IMR-90 (cell line): ENCODE measurements around the gene FMO5. TPM values are rescaled to one million over a fixed set of nuclear protein-coding genes. Genes with fewer than 3 reads are reported as not detected.
A peak's percentile ranks its signal among the peaks of the same experiment; 100 is the strongest.

Experiments used
- ATAC-seq: fragments of 200-7000 bp; cut with Tn5 transposase; 2 replicates; pipeline ENCODE4 v1.9.1; 2020; ENCODE audit warnings: low read depth, mild to moderate bottlenecking, moderate library complexity
- BruUV-seq: library from RNA; stranded (reverse); fragments of 400-500 nt; replicated peaks from 2 replicates; lab custom pipeline; 2021; lab: Mats Ljungman, UMichigan
- CTCF ChIA-PET: fragments of 300-600 bp; formaldehyde crosslinking; extraction: SDS; loops from one replicate; lab custom pipeline; 2021; ENCODE audit warnings: antibody characterized with exemption; lab: Yijun Ruan, JAX
- POLR2A ChIA-PET: fragments of 300-600 bp; sonication (Branson Sonifier 250); formaldehyde crosslinking; loops from one replicate; lab custom pipeline; 2022; ENCODE audit warnings: antibody characterized with exemption; ENCODE audit not compliant: unreplicated experiment; lab: Charles Lee
- DNase-seq: peaks from one replicate; pipeline ENCODE4 v3.0.0; 2013
- H2AFZ ChIP-seq: replicated peaks from 2 replicates; pipeline ENCODE3; 2013; ENCODE audit warnings: low read length, mild to moderate bottlenecking; ENCODE audit not compliant: poor library complexity
- H2AK5ac ChIP-seq: 2 replicates; pipeline ENCODE4 v1.6.1; 2013; ENCODE audit warnings: low read depth, low read length, inconsistent platforms
- H2AK9ac ChIP-seq: replicated peaks from 2 replicates; pipeline ENCODE3; 2013; ENCODE audit warnings: mild to moderate bottlenecking, low read depth, low read length, moderate library complexity; ENCODE audit not compliant: poor library complexity
- H2BK120ac ChIP-seq: 2 replicates; pipeline ENCODE4 v1.6.1; 2013; ENCODE audit warnings: low read depth, low read length, inconsistent platforms
- H2BK15ac ChIP-seq: 3 replicates; pipeline ENCODE4 v1.6.1; 2013; ENCODE audit warnings: low read depth, low read length, inconsistent platforms
- H2BK20ac ChIP-seq: 2 replicates; pipeline ENCODE4 v1.6.1; 2013; ENCODE audit warnings: low read depth, mild to moderate bottlenecking, inconsistent platforms, low read length, moderate library complexity
- H2BK5ac ChIP-seq: 2 replicates; pipeline ENCODE4 v1.6.1; 2013; ENCODE audit warnings: mild to moderate bottlenecking, low read depth, low read length, inconsistent platforms; ENCODE audit not compliant: poor library complexity, severe bottlenecking
- H3K14ac ChIP-seq: replicated peaks from 2 replicates; pipeline ENCODE4 v1.6.1; 2013; ENCODE audit warnings: low read depth, low read length, inconsistent platforms
- H3K18ac ChIP-seq: 2 replicates; pipeline ENCODE4 v1.6.1; 2013; ENCODE audit warnings: low read depth, low read length, control low read depth
- H3K23ac ChIP-seq: 2 replicates; pipeline ENCODE4 v1.6.1; 2013; ENCODE audit warnings: low read depth, low read length, inconsistent platforms
- H3K27ac ChIP-seq: 2 replicates; pipeline ENCODE4 v1.5.1; 2013; ENCODE audit warnings: mild to moderate bottlenecking, control low read depth, low read length; ENCODE audit not compliant: insufficient read depth
- H3K27me3 ChIP-seq: 2 replicates; pipeline ENCODE4 v1.6.1; 2013; ENCODE audit warnings: low read length; ENCODE audit not compliant: control insufficient read depth, insufficient read depth
- H3K36me3 ChIP-seq: 2 replicates; pipeline ENCODE4 v1.6.1; 2013; ENCODE audit warnings: low read length, mixed read lengths; ENCODE audit not compliant: control insufficient read depth, insufficient read depth
- H3K4ac ChIP-seq: 2 replicates; pipeline ENCODE4 v1.6.1; 2013; ENCODE audit warnings: low read depth, low read length, inconsistent platforms
- H3K4me1 ChIP-seq: 2 replicates; pipeline ENCODE4 v1.6.1; 2013; ENCODE audit warnings: low read length, mixed read lengths; ENCODE audit not compliant: control insufficient read depth, insufficient read depth
- H3K4me2 ChIP-seq: 2 replicates; pipeline ENCODE4 v1.6.1; 2013; ENCODE audit warnings: low read depth, mild to moderate bottlenecking, control low read depth, low read length, moderate library complexity
- H3K4me3 ChIP-seq: 2 replicates; pipeline ENCODE4 v1.5.1; 2013; ENCODE audit warnings: low read depth, mild to moderate bottlenecking, control low read depth, low read length, moderate library complexity; ENCODE audit not compliant: insufficient read depth
- H3K56ac ChIP-seq: 2 replicates; pipeline ENCODE4 v1.6.1; 2013; ENCODE audit warnings: low read length, inconsistent platforms; ENCODE audit not compliant: insufficient read depth; ENCODE audit errors: extremely low read depth
- H3K79me1 ChIP-seq, 2 experiments: 2 replicates each; pipeline ENCODE4 v1.6.1; 2013; ENCODE audit warnings: low read length in 2 of 2, inconsistent platforms in 1 of 2, low read depth in 1 of 2
- H3K9ac ChIP-seq: 2 replicates; pipeline ENCODE4 v1.6.1; 2013; ENCODE audit warnings: low read depth, low read length, control low read depth
- H3K9me1 ChIP-seq: 2 replicates; pipeline ENCODE4 v1.6.1; 2013; ENCODE audit warnings: low read length, inconsistent platforms; ENCODE audit not compliant: insufficient read depth
- H3K9me3 ChIP-seq: 2 replicates; pipeline ENCODE4 v1.6.1; 2013; ENCODE audit warnings: low read length; ENCODE audit not compliant: control insufficient read depth, insufficient read depth
- H4K20me1 ChIP-seq: 2 replicates; pipeline ENCODE4 v1.6.1; 2013; ENCODE audit warnings: low read length, inconsistent platforms; ENCODE audit not compliant: insufficient read depth
- H4K5ac ChIP-seq: 2 replicates; pipeline ENCODE4 v1.6.1; 2013; ENCODE audit warnings: mild to moderate bottlenecking, low read depth, low read length, control low read depth
- H4K8ac ChIP-seq, 2 experiments: 2 replicates each; pipeline ENCODE4 v1.6.1; 2013; ENCODE audit warnings: low read depth in 2 of 2, low read length in 2 of 2, control low read depth in 1 of 2, inconsistent platforms in 1 of 2
- H4K91ac ChIP-seq: 2 replicates; pipeline ENCODE4 v1.6.1; 2013; ENCODE audit warnings: low read depth, low read length, inconsistent platforms; ENCODE audit not compliant: insufficient read depth
- CHD1 ChIP-seq: IDR thresholded peaks from 2 replicates; pipeline ENCODE4 v1.6.1; 2012; ENCODE audit warnings: low read depth, low read length, improper control_type of control experiment
- ELK1 ChIP-seq: fragments of 150-350 bp; IDR thresholded peaks from 2 replicates; pipeline ENCODE4 v1.6.1; 2016; ENCODE audit warnings: low read depth, mild to moderate bottlenecking, low read length, moderate library complexity, borderline replicate concordance
- FOS ChIP-seq: fragments of 150-350 bp; IDR thresholded peaks from 2 replicates; pipeline ENCODE4 v1.6.1; 2016; ENCODE audit warnings: low read depth, low read length
- MAZ ChIP-seq: IDR thresholded peaks from 2 replicates; pipeline ENCODE4 v1.6.1; 2012; ENCODE audit warnings: low read depth, mild to moderate bottlenecking, low read length, improper control_type of control experiment, moderate library complexity, borderline replicate concordance
- POLR2A ChIP-seq: IDR thresholded peaks from 2 replicates; pipeline ENCODE4 v1.6.1; 2012; ENCODE audit warnings: mild to moderate bottlenecking, low read depth, low read length
- RCOR1 ChIP-seq: IDR thresholded peaks from 2 replicates; pipeline ENCODE4 v1.6.1; 2012; ENCODE audit warnings: mild to moderate bottlenecking, low read length, improper control_type of control experiment; ENCODE audit not compliant: insufficient replicate concordance
- RFX5 ChIP-seq: IDR thresholded peaks from 2 replicates; pipeline ENCODE4 v1.8.0; 2012; ENCODE audit warnings: low read depth, mild to moderate bottlenecking, low read length, moderate library complexity
- WGBS, 2 experiments: methylation state at CpG; one replicate each; pipeline versions ENCODE4 v1.1.5 to v1.1.7; 2013; ENCODE audit warnings: missing lambda C conversion rate in 2 of 2; ENCODE audit not compliant: insufficient read length in 1 of 2; ENCODE audit errors: extremely low coverage in 2 of 2; 5-methylcytosine and 5-hydroxymethylcytosine counted together
- dilution Hi-C: fragments of 300-500 bp; cut with HindIII; formaldehyde crosslinking; loops from one replicate; pipeline ENCODE4 v1.14.3; 2018; ENCODE audit warnings: low sequenced_read_pairs; ENCODE audit not compliant: unreplicated experiment
- in situ Hi-C: fragments of 300-500 bp; cut with MboI; formaldehyde crosslinking; loops from 3 replicates; pipeline ENCODE4 v1.14.3; 2019; ENCODE audit warnings: low sequenced_read_pairs, inconsistent platforms, mixed read lengths
- intact Hi-C: fragments of 100-400 bp; cut with micrococcal nuclease; formaldehyde crosslinking; loops from 2 replicates; pipeline ENCODE4 v1.10.0; 2022
- polyA plus RNA-seq, 3 experiments: library from polyadenylated mRNA; depleted of rRNA; stranded (reverse); fragments of >200 nt; gene quantifications; 2 replicates each; pipeline ENCODE4 v1.2.3, GENCODE V29; 2012; ENCODE audit warnings: low replicate concordance in 1 of 3
- total RNA-seq: library from RNA; depleted of rRNA; stranded (reverse); fragments of >200 nt; gene quantifications from 2 replicates; pipeline ENCODE4 v1.2.3, GENCODE V29; 2012
- TF ChIP-seq, protein P1 (sequence below): conservative IDR thresholded peaks from 2 replicates; pipeline ENCODE4 v1.5.1; 2012; ENCODE audit warnings: mild to moderate bottlenecking, low read depth, low read length, improper control_type of control experiment
- TF ChIP-seq, protein P2 (sequence below): fragments of 150-350 bp; IDR thresholded peaks from 2 replicates; pipeline ENCODE4 v1.6.1; 2017; ENCODE audit warnings: mild to moderate bottlenecking, antibody characterized with exemption, low read length, low read depth

FMO5 gene
- total and polyA plus RNA-seq, 2 of the 4 experiments (the other 2 are of a cell fraction): 0.36 to 0.51 TPM

- DNase-seq: no peak
- no peak overlapping the region; the same call in 1 of the 2 replicates for H2AK5ac ChIP-seq
- no TSS peak for BruUV-seq
- ChIA-PET CTCF (no interaction called here), POLR2A (no interaction called here)
- H3K4me2 ChIP-seq: no peak overlapping the region
- no peaks in the 10 kb centered on the region for H3K9me3 ChIP-seq
- in situ Hi-C loops: loop anchor here (5.0 kb wide), 1 partner anchor 73 kb away; the partner anchor contains the start of gene PRKAB2
- dilution Hi-C loops: no loop called here
- H3K4me3 ChIP-seq: no peak overlapping the region
- no peak overlapping the region for H2BK15ac ChIP-seq
- 90% methylated on average over 3 of the region's 3 CpGs; no CpG with 5 or more reads in 1 of the 2 experiments for WGBS, 2 experiments
- peak overlapping the region; percentile 17 for H2BK5ac ChIP-seq
- no peaks in the 10 kb centered on the region for H3K36me3 ChIP-seq
- H2BK20ac ChIP-seq: no peak overlapping the region
- H4K91ac ChIP-seq: no peak overlapping the region
- no peak overlapping the region for H2AFZ ChIP-seq
- intact Hi-C loops: no loop called here
- peaks cover 11% of the 10 kb centered on the region for H3K9me1 ChIP-seq
- no peak overlapping the region for H2BK120ac ChIP-seq
- no peak overlapping the region; the same call in 1 of the 2 replicates for H3K14ac ChIP-seq
- H3K27ac ChIP-seq: no peak overlapping the region
- no peak overlapping the region for H3K9ac ChIP-seq
- TF ChIP-seq, protein P1, sequence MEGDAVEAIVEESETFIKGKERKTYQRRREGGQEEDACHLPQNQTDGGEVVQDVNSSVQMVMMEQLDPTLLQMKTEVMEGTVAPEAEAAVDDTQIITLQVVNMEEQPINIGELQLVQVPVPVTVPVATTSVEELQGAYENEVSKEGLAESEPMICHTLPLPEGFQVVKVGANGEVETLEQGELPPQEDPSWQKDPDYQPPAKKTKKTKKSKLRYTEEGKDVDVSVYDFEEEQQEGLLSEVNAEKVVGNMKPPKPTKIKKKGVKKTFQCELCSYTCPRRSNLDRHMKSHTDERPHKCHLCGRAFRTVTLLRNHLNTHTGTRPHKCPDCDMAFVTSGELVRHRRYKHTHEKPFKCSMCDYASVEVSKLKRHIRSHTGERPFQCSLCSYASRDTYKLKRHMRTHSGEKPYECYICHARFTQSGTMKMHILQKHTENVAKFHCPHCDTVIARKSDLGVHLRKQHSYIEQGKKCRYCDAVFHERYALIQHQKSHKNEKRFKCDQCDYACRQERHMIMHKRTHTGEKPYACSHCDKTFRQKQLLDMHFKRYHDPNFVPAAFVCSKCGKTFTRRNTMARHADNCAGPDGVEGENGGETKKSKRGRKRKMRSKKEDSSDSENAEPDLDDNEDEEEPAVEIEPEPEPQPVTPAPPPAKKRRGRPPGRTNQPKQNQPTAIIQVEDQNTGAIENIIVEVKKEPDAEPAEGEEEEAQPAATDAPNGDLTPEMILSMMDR: no peak
- no peak for TF ChIP-seq POLR2A
- TF ChIP-seq RFX5: no peak
- no peak for TF ChIP-seq RCOR1
- TF ChIP-seq CHD1: no peak
- no peak for TF ChIP-seq MAZ
- no peak for TF ChIP-seq FOS
- no peak for TF ChIP-seq ELK1
- TF ChIP-seq, protein P2, sequence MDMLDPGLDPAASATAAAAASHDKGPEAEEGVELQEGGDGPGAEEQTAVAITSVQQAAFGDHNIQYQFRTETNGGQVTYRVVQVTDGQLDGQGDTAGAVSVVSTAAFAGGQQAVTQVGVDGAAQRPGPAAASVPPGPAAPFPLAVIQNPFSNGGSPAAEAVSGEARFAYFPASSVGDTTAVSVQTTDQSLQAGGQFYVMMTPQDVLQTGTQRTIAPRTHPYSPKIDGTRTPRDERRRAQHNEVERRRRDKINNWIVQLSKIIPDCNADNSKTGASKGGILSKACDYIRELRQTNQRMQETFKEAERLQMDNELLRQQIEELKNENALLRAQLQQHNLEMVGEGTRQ: no peak
- H3K4ac ChIP-seq: no peak overlapping the region
- H3K23ac ChIP-seq: peak overlapping the region; percentile 15; the same call in 1 of the 2 replicates
- no peak overlapping the region for H3K18ac ChIP-seq
- H4K5ac ChIP-seq: no peak overlapping the region
- H3K56ac ChIP-seq: no peak overlapping the region
- no peak overlapping the region for H2AK9ac ChIP-seq
- no peak overlapping the region for H4K8ac ChIP-seq
- no peak for ATAC-seq
- peaks cover 7% of the 10 kb centered on the region for H3K4me1 ChIP-seq
- no peaks in the 10 kb centered on the region for H3K27me3 ChIP-seq
- peaks cover 4 to 36% of the 10 kb centered on the region in 2 experiments; a peak in 3 of 4 replicates for H3K79me1 ChIP-seq
- H4K20me1 ChIP-seq: peaks cover 39% of the 10 kb centered on the region
Observed at GRCh38 chr1:147245586-147246021, 20.5 kb upstream of the FMO5 start.
